Progenitor cell of endocrine pancreas (in vitro differentiated cells): Measurements from ENCODE around the gene NID2. TPM values are rescaled to one million over a fixed set of nuclear protein-coding genes. Genes with fewer than 3 reads are reported as not detected.

Experiments
- DNase-seq: peaks from one replicate; pipeline ENCODE4 v3.0.0; 2021; ENCODE audit warnings: low spot score; ENCODE audit not compliant: unreplicated experiment
- H3K27ac Mint-ChIP-seq: 2 replicates; pipeline ENCODE4 v1.8.0; 2021; ENCODE audit warnings: mild to moderate bottlenecking, moderate library complexity, mixed read lengths
- H3K27me3 Mint-ChIP-seq: 2 replicates; pipeline ENCODE4 v1.8.0; 2021; ENCODE audit warnings: mixed read lengths
- H3K36me3 Mint-ChIP-seq: 2 replicates; pipeline ENCODE4 v1.8.0; 2022; ENCODE audit warnings: mixed read lengths; ENCODE audit not compliant: insufficient read depth
- H3K4me1 Mint-ChIP-seq: 2 replicates; pipeline ENCODE4 v1.8.0; 2021; ENCODE audit warnings: low read depth, mixed read lengths
- H3K4me3 Mint-ChIP-seq: 2 replicates; pipeline ENCODE4 v1.8.0; 2021; ENCODE audit warnings: low read depth, mild to moderate bottlenecking, moderate library complexity, mixed read lengths
- H3K9me3 Mint-ChIP-seq: 2 replicates; pipeline ENCODE4 v1.8.0; 2021; ENCODE audit warnings: low read depth, mixed read lengths
- long read RNA-seq: library from polyadenylated mRNA; unstranded; transcript quantifications from one replicate; pipeline ENCODE4 v2.0.0, GENCODE V29; 2020
- total RNA-seq: library from RNA; stranded (reverse); gene quantifications from 2 replicates; pipeline ENCODE4 v1.2.1, GENCODE V29; 2021
- TF ChIP-seq, protein P1 (sequence below): fragments of 200-600 bp; sonication (generic); IDR thresholded peaks from one replicate; pipeline ENCODE4 v1.5.0; 2021; ENCODE audit warnings: antibody characterized with exemption, mild to moderate bottlenecking; ENCODE audit not compliant: unreplicated experiment

NID2 gene, protein sequence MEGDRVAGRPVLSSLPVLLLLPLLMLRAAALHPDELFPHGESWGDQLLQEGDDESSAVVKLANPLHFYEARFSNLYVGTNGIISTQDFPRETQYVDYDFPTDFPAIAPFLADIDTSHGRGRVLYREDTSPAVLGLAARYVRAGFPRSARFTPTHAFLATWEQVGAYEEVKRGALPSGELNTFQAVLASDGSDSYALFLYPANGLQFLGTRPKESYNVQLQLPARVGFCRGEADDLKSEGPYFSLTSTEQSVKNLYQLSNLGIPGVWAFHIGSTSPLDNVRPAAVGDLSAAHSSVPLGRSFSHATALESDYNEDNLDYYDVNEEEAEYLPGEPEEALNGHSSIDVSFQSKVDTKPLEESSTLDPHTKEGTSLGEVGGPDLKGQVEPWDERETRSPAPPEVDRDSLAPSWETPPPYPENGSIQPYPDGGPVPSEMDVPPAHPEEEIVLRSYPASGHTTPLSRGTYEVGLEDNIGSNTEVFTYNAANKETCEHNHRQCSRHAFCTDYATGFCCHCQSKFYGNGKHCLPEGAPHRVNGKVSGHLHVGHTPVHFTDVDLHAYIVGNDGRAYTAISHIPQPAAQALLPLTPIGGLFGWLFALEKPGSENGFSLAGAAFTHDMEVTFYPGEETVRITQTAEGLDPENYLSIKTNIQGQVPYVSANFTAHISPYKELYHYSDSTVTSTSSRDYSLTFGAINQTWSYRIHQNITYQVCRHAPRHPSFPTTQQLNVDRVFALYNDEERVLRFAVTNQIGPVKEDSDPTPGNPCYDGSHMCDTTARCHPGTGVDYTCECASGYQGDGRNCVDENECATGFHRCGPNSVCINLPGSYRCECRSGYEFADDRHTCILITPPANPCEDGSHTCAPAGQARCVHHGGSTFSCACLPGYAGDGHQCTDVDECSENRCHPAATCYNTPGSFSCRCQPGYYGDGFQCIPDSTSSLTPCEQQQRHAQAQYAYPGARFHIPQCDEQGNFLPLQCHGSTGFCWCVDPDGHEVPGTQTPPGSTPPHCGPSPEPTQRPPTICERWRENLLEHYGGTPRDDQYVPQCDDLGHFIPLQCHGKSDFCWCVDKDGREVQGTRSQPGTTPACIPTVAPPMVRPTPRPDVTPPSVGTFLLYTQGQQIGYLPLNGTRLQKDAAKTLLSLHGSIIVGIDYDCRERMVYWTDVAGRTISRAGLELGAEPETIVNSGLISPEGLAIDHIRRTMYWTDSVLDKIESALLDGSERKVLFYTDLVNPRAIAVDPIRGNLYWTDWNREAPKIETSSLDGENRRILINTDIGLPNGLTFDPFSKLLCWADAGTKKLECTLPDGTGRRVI (N-terminal part only)
- total RNA-seq, result 2.1 and 3.3 TPM in 2 replicates
- long read RNA-seq, result 0 reads

DNA sequence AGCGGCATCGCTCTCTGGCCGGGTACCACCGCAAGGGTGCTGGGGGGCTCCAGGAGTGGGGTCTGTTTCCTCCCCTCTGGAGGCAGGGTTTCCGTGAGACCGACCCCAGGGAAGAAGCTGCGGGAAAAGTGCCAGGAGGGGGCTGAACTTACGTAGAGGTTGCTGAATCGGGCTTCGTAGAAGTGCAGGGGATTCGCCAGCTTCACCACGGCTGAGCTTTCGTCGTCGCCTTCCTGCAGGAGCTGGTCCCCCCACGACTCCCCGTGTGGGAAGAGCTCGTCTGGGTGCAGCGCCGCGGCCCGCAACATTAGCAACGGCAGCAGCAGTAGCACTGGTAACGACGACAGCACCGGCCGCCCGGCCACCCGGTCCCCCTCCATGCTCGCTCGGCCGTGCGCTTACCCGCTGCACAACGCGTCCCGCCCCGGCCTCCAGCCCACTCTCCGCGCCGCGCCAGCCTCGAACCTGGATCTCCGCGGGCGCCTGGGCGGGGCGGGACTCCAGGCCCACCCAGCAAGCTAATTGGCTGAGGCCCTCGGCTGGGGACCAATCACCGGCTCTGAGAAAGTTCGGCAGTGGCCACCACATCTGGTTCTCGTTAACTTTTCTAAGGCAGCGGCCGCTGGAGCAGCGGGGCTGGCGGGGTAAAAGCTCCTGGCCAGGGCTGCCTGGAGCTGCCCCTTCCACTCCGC lies at the start of gene NID2:
TSS of gene NID2 (minus strand) at position 445 of the 692 bp plus-strand sequence. CDS start at position 380, 65 bp downstream.
- peak; percentile 50 for DNase-seq
- no peaks in the 10 kb centered on the region for H3K36me3 Mint-ChIP-seq
- H3K27ac Mint-ChIP-seq, result no peak within 1 kb of the TSS
- H3K4me3 Mint-ChIP-seq, result peak within 1 kb of the TSS; percentile 66
- TF ChIP-seq, protein P1, sequence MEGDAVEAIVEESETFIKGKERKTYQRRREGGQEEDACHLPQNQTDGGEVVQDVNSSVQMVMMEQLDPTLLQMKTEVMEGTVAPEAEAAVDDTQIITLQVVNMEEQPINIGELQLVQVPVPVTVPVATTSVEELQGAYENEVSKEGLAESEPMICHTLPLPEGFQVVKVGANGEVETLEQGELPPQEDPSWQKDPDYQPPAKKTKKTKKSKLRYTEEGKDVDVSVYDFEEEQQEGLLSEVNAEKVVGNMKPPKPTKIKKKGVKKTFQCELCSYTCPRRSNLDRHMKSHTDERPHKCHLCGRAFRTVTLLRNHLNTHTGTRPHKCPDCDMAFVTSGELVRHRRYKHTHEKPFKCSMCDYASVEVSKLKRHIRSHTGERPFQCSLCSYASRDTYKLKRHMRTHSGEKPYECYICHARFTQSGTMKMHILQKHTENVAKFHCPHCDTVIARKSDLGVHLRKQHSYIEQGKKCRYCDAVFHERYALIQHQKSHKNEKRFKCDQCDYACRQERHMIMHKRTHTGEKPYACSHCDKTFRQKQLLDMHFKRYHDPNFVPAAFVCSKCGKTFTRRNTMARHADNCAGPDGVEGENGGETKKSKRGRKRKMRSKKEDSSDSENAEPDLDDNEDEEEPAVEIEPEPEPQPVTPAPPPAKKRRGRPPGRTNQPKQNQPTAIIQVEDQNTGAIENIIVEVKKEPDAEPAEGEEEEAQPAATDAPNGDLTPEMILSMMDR, result no peak
- peaks cover 69% of the 10 kb centered on the region for H3K27me3 Mint-ChIP-seq
- H3K9me3 Mint-ChIP-seq, result no peaks in the 10 kb centered on the region
- peaks cover 4% of the 10 kb centered on the region for H3K4me1 Mint-ChIP-seq

DNA sequence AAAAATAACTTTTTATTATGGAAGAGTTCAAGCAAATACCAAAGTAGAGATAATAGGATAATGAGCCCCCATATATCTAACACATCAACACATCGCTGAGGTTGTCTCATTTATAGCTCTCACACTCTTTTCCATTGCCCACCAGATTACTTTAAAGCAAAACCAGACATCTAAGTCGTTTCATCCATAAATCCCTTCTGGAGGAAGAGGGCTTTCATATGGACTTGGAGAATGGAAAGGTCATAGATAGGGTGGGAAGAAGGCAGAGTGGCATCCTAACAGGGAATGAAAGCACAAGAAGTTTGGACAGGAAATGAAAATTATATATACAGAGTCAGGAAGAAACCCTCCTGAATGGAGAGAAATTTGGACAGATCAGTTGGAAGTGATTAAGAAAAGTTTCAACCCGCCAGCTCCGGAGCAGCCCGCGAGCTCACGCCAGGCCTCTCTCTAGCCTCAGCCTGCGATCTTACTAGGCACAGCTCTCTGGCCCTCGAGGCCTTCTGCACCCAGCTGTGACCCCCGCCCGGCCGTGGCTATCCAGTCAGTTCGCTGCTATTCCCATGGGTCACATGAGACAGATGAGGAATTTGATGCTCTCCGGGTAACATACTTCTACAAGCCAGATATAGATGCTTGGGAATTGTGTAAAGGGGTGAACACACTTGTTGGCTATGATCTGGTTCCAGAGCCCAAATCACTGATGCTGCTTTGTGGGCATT lies 48.4 kb upstream of the NID2 start:
- Mint-ChIP-seq H3K4me1 (no peaks in the 10 kb centered on the region), H3K9me3 (no peaks in the 10 kb centered on the region), H3K27ac (no peak overlapping the region), H3K27me3 (no peaks in the 10 kb centered on the region), H3K4me3 (no peak overlapping the region), H3K36me3 (no peaks in the 10 kb centered on the region)
- TF ChIP-seq, protein P1, result no peak
- no peak for DNase-seq

DNA sequence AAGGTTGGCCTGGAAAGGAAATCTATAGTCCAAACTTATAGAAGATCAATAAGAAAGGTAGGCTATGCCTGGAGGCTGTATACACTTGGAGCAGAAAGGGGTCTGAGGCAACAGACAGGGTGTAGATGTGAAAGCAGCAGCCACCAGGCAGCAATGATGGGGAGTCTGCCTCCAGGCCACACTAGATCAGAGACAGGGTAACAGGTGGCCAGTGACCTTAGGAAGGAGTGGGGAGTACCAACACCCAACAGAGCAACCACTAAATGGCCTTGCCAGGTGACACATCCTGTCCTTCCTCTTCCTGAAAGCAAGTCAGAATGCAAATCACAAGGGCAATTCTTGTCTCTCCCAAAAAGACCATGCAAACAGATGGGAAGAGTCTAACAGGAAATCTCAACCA lies 46.4 kb upstream of the NID2 start:
- H3K27ac Mint-ChIP-seq, result no peak overlapping the region
- H3K36me3 Mint-ChIP-seq, result no peaks in the 10 kb centered on the region
- no peaks in the 10 kb centered on the region for H3K27me3 Mint-ChIP-seq
- no peak for DNase-seq
- H3K4me3 Mint-ChIP-seq, result no peak overlapping the region
- H3K4me1 Mint-ChIP-seq, result no peaks in the 10 kb centered on the region
- TF ChIP-seq, protein P1, result no peak
- no peaks in the 10 kb centered on the region for H3K9me3 Mint-ChIP-seq

DNA sequence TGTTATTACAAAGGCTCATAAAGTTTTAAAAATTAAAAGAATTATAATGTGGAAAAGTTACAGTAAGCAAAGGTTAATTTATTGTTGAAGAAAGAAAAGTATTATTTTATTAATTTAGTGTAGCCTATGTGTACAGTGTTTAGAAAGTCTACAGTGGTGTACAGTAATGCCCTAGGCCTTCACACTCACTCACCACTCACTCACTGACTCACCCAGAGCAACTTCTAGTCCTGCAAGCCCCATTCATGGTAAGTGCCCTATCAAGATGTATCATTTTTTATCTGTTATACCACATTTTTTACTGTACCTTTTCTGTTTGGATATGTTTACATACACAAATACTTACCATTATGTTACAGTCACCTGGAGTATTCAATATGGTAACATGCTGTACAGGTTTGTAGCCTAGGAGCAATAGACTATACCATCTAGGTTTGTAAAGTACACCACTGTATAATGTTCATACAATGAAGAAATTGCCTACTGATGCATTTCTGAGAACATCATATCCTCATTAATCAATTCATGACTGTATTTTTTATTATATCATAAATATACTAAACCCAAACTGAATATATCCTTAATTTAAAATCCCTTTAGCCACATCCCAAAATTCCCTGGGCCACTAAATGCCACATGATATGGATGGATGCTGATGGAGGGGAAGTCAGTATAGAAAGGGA lies 43.6 kb upstream of the NID2 start:
- Mint-ChIP-seq H3K9me3 (no peaks in the 10 kb centered on the region), H3K4me3 (no peak overlapping the region), H3K36me3 (no peaks in the 10 kb centered on the region), H3K27ac (no peak overlapping the region), H3K27me3 (no peaks in the 10 kb centered on the region), H3K4me1 (no peaks in the 10 kb centered on the region)
- TF ChIP-seq, protein P1, result no peak
- DNase-seq, result no peak
